HEK293 (cell line): Measurements from ENCODE around the gene ZNF611.
"Not testable (repeated sequence)": the region's sequence is repeated elsewhere in the genome, so short reads cannot be mapped to it uniquely, and the experiment has no call there.

Experiments used
- CTCF ChIA-PET: fragments of 350-600 bp; formaldehyde crosslinking; extraction: SDS; loops from one replicate; lab custom pipeline; 2021; ENCODE audit warnings: antibody characterized with exemption; lab: Yijun Ruan, JAX
- POLR2A ChIA-PET: fragments of 300-600 bp; formaldehyde crosslinking; extraction: SDS; loops from one replicate; lab custom pipeline; 2020; ENCODE audit warnings: antibody characterized with exemption, inconsistent platforms; lab: Yijun Ruan, JAX
- H3K27ac ChIP-seq: fragments of 200-500 bp; sonication (Bioruptor generic); 2 replicates; pipeline ENCODE4 v1.5.1; 2014; ENCODE audit warnings: low read depth, low read length, control low read depth, inconsistent platforms; ENCODE audit errors: extremely low read depth
- H3K36me3 ChIP-seq, 2 experiments: fragments of 200-500 bp in 1 of 2; sonication (Bioruptor generic) in 1 of 2; 1 replicate in 1 of 2; 2 replicates in 1 of 2; pipeline ENCODE4 v1.5.1; 2014 to 2017; ENCODE audit warnings: inconsistent platforms in 2 of 2, low read length in 2 of 2; ENCODE audit not compliant: control insufficient read depth in 2 of 2, insufficient read depth in 1 of 2
- H3K4me1 ChIP-seq: fragments of 200-500 bp; sonication (Bioruptor generic); 2 replicates; pipeline ENCODE4 v1.5.1; 2014; ENCODE audit warnings: mild to moderate bottlenecking, low read length, inconsistent platforms; ENCODE audit not compliant: control insufficient read depth, insufficient read depth
- H3K4me3 ChIP-seq: 2 replicates; pipeline ENCODE4 v1.5.1; 2011; ENCODE audit warnings: low read depth, mild to moderate bottlenecking, control low read depth, low read length, moderate library complexity
- H3K9me3 ChIP-seq: fragments of 200-500 bp; sonication (Bioruptor generic); 2 replicates; pipeline ENCODE4 v1.5.1; 2014; ENCODE audit warnings: low read depth, low read length, inconsistent platforms; ENCODE audit not compliant: control insufficient read depth, insufficient read depth
- IKZF3 ChIP-seq: fragments of 450-650 bp; IDR thresholded peaks from 2 replicates; pipeline ENCODE4 v1.5.0; 2018; ENCODE audit warnings: missing biosample characterization, mild to moderate bottlenecking, missing genetic modification characterization, moderate library complexity
- PRDM6 ChIP-seq: fragments of 450-650 bp; formaldehyde crosslinking; IDR thresholded peaks from 2 replicates; pipeline ENCODE4 v1.5.1; 2017; ENCODE audit warnings: missing biosample characterization, missing genetic modification characterization
- RBAK ChIP-seq: fragments of 450-650 bp; formaldehyde crosslinking; IDR thresholded peaks from 2 replicates; pipeline ENCODE4 v1.5.1; 2016; ENCODE audit warnings: missing biosample characterization, missing genetic modification characterization
- SP3 ChIP-seq: fragments of 450-650 bp; formaldehyde crosslinking; IDR thresholded peaks from 2 replicates; pipeline ENCODE4 v1.5.1; 2016; ENCODE audit warnings: missing biosample characterization, missing genetic modification characterization
- SP7 ChIP-seq: fragments of 450-650 bp; formaldehyde crosslinking; IDR thresholded peaks from 2 replicates; pipeline ENCODE4 v1.5.1; 2016; ENCODE audit warnings: missing biosample characterization, missing genetic modification characterization
- YY1 ChIP-seq: fragments of 450-650 bp; formaldehyde crosslinking; IDR thresholded peaks from 2 replicates; pipeline ENCODE4 v1.5.1; 2018; ENCODE audit warnings: missing biosample characterization, missing genetic modification characterization
- ZBTB1 ChIP-seq: fragments of 450-650 bp; formaldehyde crosslinking; IDR thresholded peaks from 2 replicates; pipeline ENCODE4 v1.5.1; 2016; ENCODE audit warnings: missing biosample characterization, missing genetic modification characterization
- ZNF140 ChIP-seq: fragments of 450-650 bp; formaldehyde crosslinking; IDR thresholded peaks from 2 replicates; pipeline ENCODE4 v1.5.1; 2016; ENCODE audit warnings: missing biosample characterization, missing genetic modification characterization
- ZNF155 ChIP-seq: fragments of 450-650 bp; formaldehyde crosslinking; IDR thresholded peaks from 2 replicates; pipeline ENCODE4 v1.5.1; 2016; ENCODE audit warnings: missing biosample characterization, missing genetic modification characterization
- ZNF184 ChIP-seq: fragments of 450-650 bp; IDR thresholded peaks from 2 replicates; pipeline ENCODE4 v1.5.1; 2018; ENCODE audit warnings: missing biosample characterization, mild to moderate bottlenecking, missing genetic modification characterization
- ZNF223 ChIP-seq: fragments of 450-650 bp; formaldehyde crosslinking; IDR thresholded peaks from 2 replicates; pipeline ENCODE4 v1.5.1; 2016; ENCODE audit warnings: missing biosample characterization, missing genetic modification characterization
- ZNF24 ChIP-seq: fragments of 450-650 bp; formaldehyde crosslinking; IDR thresholded peaks from 2 replicates; pipeline ENCODE4 v1.5.1; 2016; ENCODE audit warnings: missing biosample characterization, missing genetic modification characterization
- ZNF266 ChIP-seq: fragments of 450-650 bp; formaldehyde crosslinking; IDR thresholded peaks from 2 replicates; pipeline ENCODE4 v1.5.1; 2016; ENCODE audit warnings: missing biosample characterization, missing genetic modification characterization, low read depth
- ZNF324 ChIP-seq: fragments of 450-650 bp; formaldehyde crosslinking; IDR thresholded peaks from 2 replicates; pipeline ENCODE4 v1.5.1; 2016; ENCODE audit warnings: missing biosample characterization, missing genetic modification characterization
- ZNF426 ChIP-seq: fragments of 450-650 bp; formaldehyde crosslinking; IDR thresholded peaks from 2 replicates; pipeline ENCODE4 v1.5.1; 2017; ENCODE audit warnings: missing biosample characterization, missing genetic modification characterization, mild to moderate bottlenecking, inconsistent platforms, moderate library complexity
- ZNF449 ChIP-seq: fragments of 450-650 bp; formaldehyde crosslinking; IDR thresholded peaks from 2 replicates; pipeline ENCODE4 v1.5.1; 2017; ENCODE audit warnings: missing biosample characterization, mild to moderate bottlenecking, missing genetic modification characterization, moderate library complexity
- ZNF48 ChIP-seq: fragments of 450-650 bp; formaldehyde crosslinking; IDR thresholded peaks from 2 replicates; pipeline ENCODE4 v1.5.1; 2016; ENCODE audit warnings: missing biosample characterization, missing genetic modification characterization
- ZNF580 ChIP-seq: fragments of 450-650 bp; formaldehyde crosslinking; IDR thresholded peaks from 2 replicates; pipeline ENCODE4 v1.5.1; 2016; ENCODE audit warnings: missing biosample characterization, missing genetic modification characterization
- ZNF624 ChIP-seq: fragments of 450-650 bp; formaldehyde crosslinking; IDR thresholded peaks from 2 replicates; pipeline ENCODE4 v1.5.1; 2017; ENCODE audit warnings: missing biosample characterization, missing genetic modification characterization
- ZNF660 ChIP-seq: fragments of 450-650 bp; IDR thresholded peaks from 2 replicates; pipeline ENCODE4 v1.5.1; 2018; ENCODE audit warnings: missing biosample characterization, mild to moderate bottlenecking, missing genetic modification characterization
- ZNF670 ChIP-seq: fragments of 450-650 bp; formaldehyde crosslinking; IDR thresholded peaks from 2 replicates; pipeline ENCODE4 v1.5.1; 2016; ENCODE audit warnings: missing biosample characterization, missing genetic modification characterization, low read depth
- ZNF76 ChIP-seq: fragments of 450-650 bp; formaldehyde crosslinking; IDR thresholded peaks from 2 replicates; pipeline ENCODE4; 2016; ENCODE audit warnings: low read depth, missing biosample characterization, missing genetic modification characterization, borderline replicate concordance
- ZNF837 ChIP-seq: fragments of 450-650 bp; formaldehyde crosslinking; IDR thresholded peaks from 2 replicates; pipeline ENCODE4 v1.5.1; 2016; ENCODE audit warnings: missing biosample characterization, missing genetic modification characterization

Gene ZNF611

GRCh38 chr19:52685811-52686210, 49.0 kb downstream of the ZNF611 start (continued):
- no peak for TF ChIP-seq SP7 (tag by site-specific recombination)
- TF ChIP-seq ZNF155 (tag by site-specific recombination) = no peak
- no peak for TF ChIP-seq YY1 (tag by site-specific recombination)
- no peak for TF ChIP-seq ZNF48
- no peak for TF ChIP-seq ZNF660
- TF ChIP-seq ZNF580 (tag by site-specific recombination) = no peak
- no peak for TF ChIP-seq SP3 (tag by site-specific recombination)
- no peak for TF ChIP-seq ZNF76 (tag by site-specific recombination)
- no peak for TF ChIP-seq ZNF837 (tag by site-specific recombination)

GRCh38 chr19:52681216-52681615, 53.6 kb downstream of the ZNF611 start:
- H3K4me1 ChIP-seq, H3K27ac ChIP-seq, POLR2A ChIA-PET, H3K9me3 ChIP-seq, H3K4me3 ChIP-seq: not testable (repeated sequence)
- CTCF ChIA-PET = interaction anchor here (0.6 kb wide), 1 partner anchor 12 kb away, joined by 3 read pairs; no protein-coding TSS in a partner anchor
- peaks cover 0 to 17% of the 10 kb centered on the region in 2 experiments; a peak in 1 of 3 replicates for H3K36me3 ChIP-seq

- Histone ChIP-seq H3K36me3 (peaks cover 0 to 20% of the 10 kb centered on the region in 2 experiments; a peak in 1 of 3 replicates), H3K4me1 (no peaks in the 10 kb centered on the region), H3K4me3 (no peak overlapping the region), H3K27ac (no peak overlapping the region), H3K9me3 (no peaks in the 10 kb centered on the region; the same call in 1 of the 2 replicates)
- TF ChIP-seq ZNF266 (tag by site-specific recombination) (no peak), ZNF184 (tag by site-specific recombination) (no peak), PRDM6 (tag by site-specific recombination) (no peak), ZNF140 (peak; percentile 15; the same call in 1 of the 2 replicates), ZNF223 (no peak), RBAK (tag by site-specific recombination) (no peak)
- ChIA-PET CTCF (no interaction called here), POLR2A (no interaction called here)
Measured at GRCh38 chr19:52679598-52679997, 55.2 kb downstream of the ZNF611 start.

GRCh38 chr19:52675239-52675638, 59.6 kb downstream of the ZNF611 start:
- POLR2A ChIA-PET, H3K27ac ChIP-seq, CTCF ChIA-PET, H3K9me3 ChIP-seq, H3K4me1 ChIP-seq, H3K4me3 ChIP-seq: not testable (repeated sequence)
- peaks cover 0 to 13% of the 10 kb centered on the region in 2 experiments; a peak in 1 of 3 replicates for H3K36me3 ChIP-seq

- no peaks in the 10 kb centered on the region for H3K4me1 ChIP-seq
- H3K9me3 ChIP-seq = no peaks in the 10 kb centered on the region
- no peak overlapping the region for H3K27ac ChIP-seq
- no peak overlapping the region for H3K4me3 ChIP-seq
- ChIA-PET CTCF (interaction anchor here (0.6 kb wide), 1 partner anchor 744 kb away, joined by 4 read pairs; no protein-coding TSS in a partner anchor), POLR2A (no interaction called here)
- H3K36me3 ChIP-seq = peaks cover 0 to 7% of the 10 kb centered on the region in 2 experiments; a peak in 1 of 3 replicates
- TF ChIP-seq IKZF3 (tag by site-specific recombination) = no peak
- no peak for TF ChIP-seq ZNF24 (tag by site-specific recombination)
- no peak for TF ChIP-seq ZNF324
- no peak for TF ChIP-seq ZNF449 (tag by site-specific recombination)
- no peak for TF ChIP-seq ZNF624
- no peak for TF ChIP-seq ZNF426 (tag by site-specific recombination)
- TF ChIP-seq ZBTB1 = no peak
- TF ChIP-seq ZNF670 (tag by site-specific recombination) = no peak
Measured at GRCh38 chr19:52673014-52673413, 61.8 kb downstream of the ZNF611 start.
